ENCODE measurements around the gene SCGB1D2.

GRCh38 chr11:62221498-62221897 lies 20.5 kb upstream of the SCGB1D2 start:
- TF ChIP-seq FOXM1 (IDR thresholded peaks at IDR 0.05; ENCODE audit: borderline replicate concordance) (no peak), FOXA1 (IDR thresholded peaks at IDR 0.05) (no peak)
